OCI-M2 (cell line): ENCODE results near the gene TFF3.

Experiments used
- DNase-seq: peaks from one replicate; lab custom pipeline; 2025; ENCODE audit not compliant: unreplicated experiment; lab: John Stamatoyannopoulos, UW

TFF3 gene

GRCh38 chr21:42272984-42273600 lies 42.1 kb downstream of the TFF3 start:
- no peak for DNase-seq

DNA sequence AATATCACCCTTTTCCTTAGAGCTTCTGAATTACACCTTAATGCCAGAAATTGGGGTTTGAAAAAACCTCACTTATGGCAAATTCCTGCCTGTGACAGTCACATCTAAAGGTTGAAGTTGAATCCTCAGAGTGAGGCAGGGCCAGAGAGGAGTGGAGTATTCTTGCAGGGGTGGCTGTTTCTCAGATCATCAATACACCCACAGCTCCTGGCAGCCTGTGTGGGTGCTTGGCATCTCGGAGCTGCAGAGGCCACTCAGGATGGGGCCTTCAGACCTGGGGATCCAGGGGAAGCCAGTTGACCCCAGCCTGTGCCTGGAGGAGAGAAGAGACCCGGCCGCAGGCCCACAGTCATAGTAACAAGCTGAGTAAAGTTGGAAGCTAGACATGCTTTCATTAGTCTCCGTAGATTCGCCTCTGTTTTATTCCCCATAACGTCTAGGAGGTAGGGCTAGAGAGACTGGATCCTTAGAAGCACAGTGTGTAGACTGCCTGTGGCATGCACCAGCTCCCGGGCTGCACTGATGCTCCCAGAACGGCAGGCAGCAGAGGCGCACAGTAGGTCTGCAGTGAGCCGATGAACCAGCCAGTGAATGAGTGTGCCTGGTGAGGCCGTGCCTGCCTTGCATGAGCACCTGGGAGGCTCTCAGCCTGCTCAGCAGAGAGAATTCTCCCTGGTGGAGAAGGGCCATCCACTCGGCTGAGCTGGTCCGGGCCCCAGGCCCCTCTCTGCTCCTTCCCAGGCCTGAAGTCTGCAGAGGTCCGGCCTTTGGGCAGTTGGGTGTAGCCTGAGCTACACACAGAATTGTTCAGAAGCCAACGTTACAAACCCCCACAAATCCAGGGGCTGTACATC lies 42.9 kb downstream of the TFF3 start:
- DNase-seq = no peak

GRCh38 chr21:42271065-42271464 lies 44.1 kb downstream of the TFF3 start:
- no peak for DNase-seq

DNA sequence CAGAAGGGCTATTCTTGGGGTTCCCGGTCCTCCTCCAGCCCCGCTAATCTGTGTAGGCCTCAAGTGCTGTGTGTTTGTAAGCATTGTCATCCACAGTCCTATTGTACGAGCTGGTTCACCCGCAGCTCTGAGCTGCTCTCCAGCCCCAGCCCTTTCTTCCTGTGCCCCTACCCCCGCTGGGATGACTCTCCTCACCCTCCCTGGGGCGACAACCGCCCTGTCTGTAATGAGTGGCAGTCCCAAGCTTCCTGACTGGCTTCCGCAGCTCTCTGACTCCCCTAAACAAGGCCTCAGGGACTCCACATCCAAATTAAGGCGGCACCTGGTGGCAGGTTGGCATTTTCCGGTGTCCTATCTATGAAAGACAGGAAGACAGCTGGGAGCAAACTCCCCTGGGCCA lies 45.8 kb downstream of the TFF3 start:
- no peak for DNase-seq

DNA sequence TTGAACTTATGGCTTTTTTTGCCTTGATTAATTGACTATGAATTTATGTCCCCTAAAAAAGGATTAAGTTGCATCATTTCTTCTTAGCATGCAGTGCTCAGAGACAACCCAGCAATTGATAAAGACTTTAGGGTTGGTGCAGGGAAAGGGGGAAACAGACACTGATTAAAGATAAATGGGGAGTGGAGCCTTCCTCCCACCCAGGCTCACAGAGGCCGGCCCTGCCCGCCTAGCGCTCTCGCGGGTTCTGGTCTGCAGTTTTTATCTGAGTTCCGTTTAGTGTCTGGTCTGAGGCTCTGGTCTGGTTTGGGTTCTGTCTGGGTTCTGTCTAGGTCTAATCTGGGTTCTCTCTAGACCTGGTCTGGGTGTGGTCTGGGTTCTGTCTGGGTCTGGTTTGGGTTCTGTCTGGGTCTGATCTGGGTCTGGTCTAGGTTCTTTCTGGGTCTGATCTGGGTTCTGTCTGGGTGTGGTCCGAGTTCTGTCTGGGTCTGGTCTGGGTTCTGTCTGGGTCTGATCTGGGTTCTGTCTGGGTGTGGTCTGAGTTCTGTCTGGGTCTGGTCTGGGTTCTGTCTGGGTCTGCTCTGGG lies 48.1 kb downstream of the TFF3 start:
- DNase-seq = no peak

DNA sequence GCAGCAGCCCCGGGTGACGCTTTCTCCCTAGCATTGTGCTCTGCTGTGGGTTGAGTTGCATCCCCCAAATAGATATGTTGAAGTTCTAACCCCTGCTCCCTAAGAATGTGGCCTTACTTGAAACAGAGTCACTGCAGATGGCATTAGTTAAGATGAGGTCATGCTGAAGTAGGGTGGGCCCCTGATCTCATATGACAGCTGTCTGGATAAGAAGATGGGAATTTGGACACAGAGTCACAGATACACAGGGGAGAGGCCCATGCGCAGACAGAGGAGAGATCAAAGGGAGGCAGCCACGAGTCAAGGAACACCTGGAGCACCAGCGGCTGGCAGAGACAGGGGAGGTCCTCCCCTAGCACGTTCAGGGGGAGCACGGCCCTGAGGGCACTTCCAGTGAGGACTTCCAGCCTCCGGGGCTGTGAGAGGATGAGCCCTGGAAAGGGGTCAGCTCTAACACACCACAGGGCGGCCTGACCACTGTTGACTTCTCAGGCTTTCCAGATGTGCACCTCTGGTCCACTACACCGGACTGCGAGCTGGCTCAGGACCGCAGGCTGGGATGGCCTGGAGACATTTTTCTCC lies 49.9 kb downstream of the TFF3 start:
- DNase-seq = no peak

DNA sequence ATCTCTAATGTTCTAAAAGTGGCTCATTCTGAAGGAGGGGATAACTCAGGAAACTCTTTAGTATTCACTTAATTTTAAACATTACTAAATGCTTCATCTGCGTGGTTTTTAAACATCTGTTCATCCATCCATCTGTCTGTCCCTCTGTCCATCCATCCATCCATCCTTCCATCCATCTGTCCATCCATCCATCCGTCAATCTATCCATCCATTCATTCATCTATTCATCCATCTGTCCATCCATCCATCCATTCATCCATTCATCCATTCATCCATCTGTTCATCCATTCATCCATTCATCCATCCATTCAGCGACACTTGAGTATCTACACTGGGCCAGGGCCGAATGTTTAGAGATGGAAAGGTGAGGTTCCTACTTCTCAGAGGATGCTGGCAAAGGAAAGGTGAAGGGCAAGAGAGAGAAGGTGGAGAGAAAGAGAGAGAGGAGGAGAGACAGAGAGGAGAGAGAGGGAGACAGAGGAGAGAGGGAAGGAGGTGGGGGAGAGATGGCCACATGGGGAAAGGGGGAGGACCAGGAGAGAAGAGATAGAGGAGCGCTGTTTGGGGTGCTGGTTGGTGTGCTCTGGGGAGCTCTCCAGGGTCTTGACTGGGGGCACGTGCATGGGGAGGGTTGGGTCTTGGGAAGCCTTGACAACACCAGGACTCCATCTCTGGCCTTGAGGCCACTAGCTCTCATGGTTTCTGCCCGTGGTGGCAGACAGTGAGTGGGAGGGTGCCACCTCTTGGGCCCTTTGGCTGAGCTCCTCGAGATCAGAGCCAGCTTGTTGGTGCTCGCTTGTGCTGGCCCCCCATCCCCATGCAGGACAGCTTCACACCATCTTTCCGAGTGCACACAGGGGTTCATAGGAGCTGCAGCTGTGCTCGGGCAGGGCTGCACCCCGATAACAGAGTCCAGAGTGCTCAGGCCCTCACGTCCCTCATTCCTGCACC lies 50.7 kb downstream of the TFF3 start:
- no peak for DNase-seq

GRCh38 chr21:42263591-42264131 lies 51.5 kb downstream of the TFF3 start:
- DNase-seq = no peak

DNA sequence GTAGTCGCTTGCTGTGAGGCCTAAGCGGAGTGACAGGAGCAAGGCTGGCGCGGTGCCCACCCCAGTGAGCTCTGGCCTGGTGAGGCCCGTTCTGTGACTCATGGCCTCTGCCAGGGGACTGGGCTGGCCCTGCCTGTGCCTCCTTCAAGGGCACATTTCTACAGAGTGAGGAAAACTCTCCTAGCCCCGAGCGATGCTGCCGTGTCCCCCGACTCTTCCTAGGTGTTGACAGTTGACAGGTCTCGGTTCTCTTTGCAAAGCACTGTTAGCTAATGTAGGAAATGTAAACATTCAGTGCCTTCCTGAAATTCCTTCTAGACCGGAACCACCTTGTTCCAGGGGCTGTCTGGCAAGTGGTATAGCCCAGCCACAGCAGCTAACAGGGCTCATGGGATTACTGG lies 52.4 kb downstream of the TFF3 start:
- no peak for DNase-seq

- no peak for DNase-seq
Measured at GRCh38 chr21:42261829-42262200, 53.4 kb downstream of the TFF3 start.
